HEK293 (cell line): ENCODE results near the gene SARNP.

ENCODE experiments used
- GLIS1 ChIP-seq: fragments of 450-650 bp; formaldehyde crosslinking; IDR thresholded peaks from 2 replicates; pipeline ENCODE4 v1.5.1; 2016; ENCODE audit warnings: missing biosample characterization, missing genetic modification characterization
- MYNN ChIP-seq: fragments of 450-650 bp; formaldehyde crosslinking; IDR thresholded peaks from 2 replicates; pipeline ENCODE4 v1.5.1; 2016; ENCODE audit warnings: missing biosample characterization, missing genetic modification characterization, borderline replicate concordance
- REPIN1 ChIP-seq: fragments of 450-650 bp; formaldehyde crosslinking; IDR thresholded peaks from 2 replicates; pipeline ENCODE4 v1.5.1; 2017; ENCODE audit warnings: missing biosample characterization, missing genetic modification characterization, low read depth
- SALL2 ChIP-seq: fragments of 450-650 bp; formaldehyde crosslinking; IDR thresholded peaks from 2 replicates; pipeline ENCODE4 v1.5.0; 2017; ENCODE audit warnings: missing biosample characterization, mild to moderate bottlenecking, missing genetic modification characterization, borderline replicate concordance
- SCRT2 ChIP-seq: fragments of 450-650 bp; formaldehyde crosslinking; IDR thresholded peaks from 2 replicates; pipeline ENCODE4 v1.5.1; 2016; ENCODE audit warnings: missing biosample characterization, missing genetic modification characterization
- SP7 ChIP-seq: fragments of 450-650 bp; formaldehyde crosslinking; IDR thresholded peaks from 2 replicates; pipeline ENCODE4 v1.5.1; 2016; ENCODE audit warnings: missing biosample characterization, missing genetic modification characterization
- ZBTB48 ChIP-seq: fragments of 450-650 bp; formaldehyde crosslinking; IDR thresholded peaks from 2 replicates; pipeline ENCODE4 v1.5.1; 2016; ENCODE audit warnings: missing biosample characterization, missing genetic modification characterization
- ZFHX2 ChIP-seq: fragments of 450-650 bp; formaldehyde crosslinking; conservative IDR thresholded peaks from 2 replicates; pipeline ENCODE4 v1.5.1; 2016; ENCODE audit warnings: missing biosample characterization, missing genetic modification characterization
- ZNF155 ChIP-seq: fragments of 450-650 bp; formaldehyde crosslinking; IDR thresholded peaks from 2 replicates; pipeline ENCODE4 v1.5.1; 2016; ENCODE audit warnings: missing biosample characterization, missing genetic modification characterization
- ZNF23 ChIP-seq: fragments of 450-650 bp; formaldehyde crosslinking; IDR thresholded peaks from 2 replicates; pipeline ENCODE4 v1.5.1; 2016; ENCODE audit warnings: missing biosample characterization, missing genetic modification characterization, borderline replicate concordance
- ZNF239 ChIP-seq: fragments of 450-650 bp; formaldehyde crosslinking; IDR thresholded peaks from 2 replicates; pipeline ENCODE4 v1.5.1; 2016; ENCODE audit warnings: missing biosample characterization, missing genetic modification characterization
- ZNF24 ChIP-seq: fragments of 450-650 bp; formaldehyde crosslinking; IDR thresholded peaks from 2 replicates; pipeline ENCODE4 v1.5.1; 2016; ENCODE audit warnings: missing biosample characterization, missing genetic modification characterization
- ZNF426 ChIP-seq: fragments of 450-650 bp; formaldehyde crosslinking; IDR thresholded peaks from 2 replicates; pipeline ENCODE4 v1.5.1; 2017; ENCODE audit warnings: missing biosample characterization, missing genetic modification characterization, mild to moderate bottlenecking, inconsistent platforms, moderate library complexity
- ZNF658 ChIP-seq: fragments of 450-650 bp; formaldehyde crosslinking; IDR thresholded peaks from 2 replicates; pipeline ENCODE4; 2016; ENCODE audit warnings: missing biosample characterization, missing genetic modification characterization
- ZNF792 ChIP-seq: fragments of 450-650 bp; formaldehyde crosslinking; IDR thresholded peaks from 2 replicates; pipeline ENCODE4 v1.5.1; 2016; ENCODE audit warnings: missing biosample characterization, missing genetic modification characterization
- TF ChIP-seq, protein P1 (sequence below): fragments of 450-650 bp; formaldehyde crosslinking; IDR thresholded peaks from 2 replicates; pipeline ENCODE4 v1.5.1; 2016; ENCODE audit warnings: missing biosample characterization, missing genetic modification characterization
- TF ChIP-seq, protein P2 (sequence below): fragments of 450-650 bp; formaldehyde crosslinking; IDR thresholded peaks from 2 replicates; pipeline ENCODE4 v1.5.1; 2016; ENCODE audit warnings: missing biosample characterization, missing genetic modification characterization
- TF ChIP-seq, protein P3 (sequence below): fragments of 450-650 bp; formaldehyde crosslinking; IDR thresholded peaks from 2 replicates; pipeline ENCODE4 v1.5.1; 2016; ENCODE audit warnings: missing biosample characterization, missing genetic modification characterization, borderline replicate concordance
- TF ChIP-seq, protein P4 (sequence below): fragments of 450-650 bp; formaldehyde crosslinking; IDR thresholded peaks from 2 replicates; pipeline ENCODE4 v1.5.1; 2016; ENCODE audit warnings: missing biosample characterization, missing genetic modification characterization
- TF ChIP-seq, protein P5 (sequence below): fragments of 450-650 bp; formaldehyde crosslinking; IDR thresholded peaks from 2 replicates; pipeline ENCODE4 v1.5.1; 2017; ENCODE audit warnings: missing biosample characterization, missing genetic modification characterization
- TF ChIP-seq, protein P6 (sequence below): sonication (generic); formaldehyde crosslinking; IDR thresholded peaks from 2 replicates; pipeline ENCODE4 v1.8.1; 2022; ENCODE audit warnings: mild to moderate bottlenecking, moderate library complexity, missing genetic modification reagents

Gene SARNP

DNA sequence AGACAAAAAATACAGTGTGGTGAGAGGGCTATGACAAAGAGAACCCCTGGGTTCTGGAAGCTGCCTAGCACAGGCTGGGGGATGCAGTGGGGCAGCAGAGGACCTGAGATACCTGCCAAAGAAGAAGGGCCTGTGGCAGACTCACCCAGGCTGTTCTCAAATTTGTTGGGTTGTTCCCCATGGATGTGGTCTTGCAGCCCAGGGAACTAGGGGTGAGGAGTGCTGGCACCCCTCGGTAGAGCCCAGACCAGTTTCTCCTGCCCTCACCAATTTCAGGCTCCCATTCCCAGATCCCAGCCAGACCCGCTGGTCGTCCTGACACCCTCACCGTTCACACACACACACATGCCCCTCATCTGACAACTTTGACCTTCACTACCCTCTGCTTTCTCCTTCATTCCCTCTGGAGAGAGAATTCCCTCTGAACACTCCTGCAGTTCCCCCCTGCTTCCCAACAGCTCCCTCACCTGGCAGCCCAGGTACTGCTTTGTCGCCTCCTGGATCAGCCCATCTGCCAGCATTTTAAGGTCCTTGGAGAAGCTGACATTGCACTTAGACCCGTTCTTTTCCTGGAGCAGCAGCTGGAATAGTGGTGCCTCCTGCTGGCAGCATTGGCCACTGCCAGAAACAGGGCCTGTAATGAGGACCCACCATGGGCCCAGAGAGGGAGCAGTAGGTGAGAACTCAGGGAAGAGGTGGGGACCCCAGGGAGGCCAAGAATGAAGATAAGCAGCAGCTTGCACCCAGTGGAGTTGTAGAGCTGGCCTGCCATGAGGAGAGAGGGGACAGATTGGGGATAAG is 80.5 kb downstream of the SARNP start (continued):
- TF ChIP-seq ZNF239: no peak
- TF ChIP-seq SCRT2: no peak
- no peak for TF ChIP-seq ZBTB48 (tag by site-specific recombination)
- no peak for TF ChIP-seq SP7 (tag by site-specific recombination)
- peak; percentile 55; the same call in 1 of the 2 replicates for TF ChIP-seq GLIS1
- no peak for TF ChIP-seq ZNF426 (tag by site-specific recombination)
- TF ChIP-seq, protein P1, sequence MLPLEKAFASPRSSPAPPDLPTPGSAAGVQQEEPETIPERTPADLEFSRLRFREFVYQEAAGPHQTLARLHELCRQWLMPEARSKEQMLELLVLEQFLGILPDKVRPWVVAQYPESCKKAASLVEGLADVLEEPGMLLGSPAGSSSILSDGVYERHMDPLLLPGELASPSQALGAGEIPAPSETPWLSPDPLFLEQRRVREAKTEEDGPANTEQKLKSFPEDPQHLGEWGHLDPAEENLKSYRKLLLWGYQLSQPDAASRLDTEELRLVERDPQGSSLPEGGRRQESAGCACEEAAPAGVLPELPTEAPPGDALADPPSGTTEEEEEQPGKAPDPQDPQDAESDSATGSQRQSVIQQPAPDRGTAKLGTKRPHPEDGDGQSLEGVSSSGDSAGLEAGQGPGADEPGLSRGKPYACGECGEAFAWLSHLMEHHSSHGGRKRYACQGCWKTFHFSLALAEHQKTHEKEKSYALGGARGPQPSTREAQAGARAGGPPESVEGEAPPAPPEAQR (tag by site-specific recombination): no peak
- TF ChIP-seq, protein P2, sequence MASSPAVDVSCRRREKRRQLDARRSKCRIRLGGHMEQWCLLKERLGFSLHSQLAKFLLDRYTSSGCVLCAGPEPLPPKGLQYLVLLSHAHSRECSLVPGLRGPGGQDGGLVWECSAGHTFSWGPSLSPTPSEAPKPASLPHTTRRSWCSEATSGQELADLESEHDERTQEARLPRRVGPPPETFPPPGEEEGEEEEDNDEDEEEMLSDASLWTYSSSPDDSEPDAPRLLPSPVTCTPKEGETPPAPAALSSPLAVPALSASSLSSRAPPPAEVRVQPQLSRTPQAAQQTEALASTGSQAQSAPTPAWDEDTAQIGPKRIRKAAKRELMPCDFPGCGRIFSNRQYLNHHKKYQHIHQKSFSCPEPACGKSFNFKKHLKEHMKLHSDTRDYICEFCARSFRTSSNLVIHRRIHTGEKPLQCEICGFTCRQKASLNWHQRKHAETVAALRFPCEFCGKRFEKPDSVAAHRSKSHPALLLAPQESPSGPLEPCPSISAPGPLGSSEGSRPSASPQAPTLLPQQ (tag by site-specific recombination): peak; percentile 81
- TF ChIP-seq SALL2: no peak
- TF ChIP-seq, protein P3, sequence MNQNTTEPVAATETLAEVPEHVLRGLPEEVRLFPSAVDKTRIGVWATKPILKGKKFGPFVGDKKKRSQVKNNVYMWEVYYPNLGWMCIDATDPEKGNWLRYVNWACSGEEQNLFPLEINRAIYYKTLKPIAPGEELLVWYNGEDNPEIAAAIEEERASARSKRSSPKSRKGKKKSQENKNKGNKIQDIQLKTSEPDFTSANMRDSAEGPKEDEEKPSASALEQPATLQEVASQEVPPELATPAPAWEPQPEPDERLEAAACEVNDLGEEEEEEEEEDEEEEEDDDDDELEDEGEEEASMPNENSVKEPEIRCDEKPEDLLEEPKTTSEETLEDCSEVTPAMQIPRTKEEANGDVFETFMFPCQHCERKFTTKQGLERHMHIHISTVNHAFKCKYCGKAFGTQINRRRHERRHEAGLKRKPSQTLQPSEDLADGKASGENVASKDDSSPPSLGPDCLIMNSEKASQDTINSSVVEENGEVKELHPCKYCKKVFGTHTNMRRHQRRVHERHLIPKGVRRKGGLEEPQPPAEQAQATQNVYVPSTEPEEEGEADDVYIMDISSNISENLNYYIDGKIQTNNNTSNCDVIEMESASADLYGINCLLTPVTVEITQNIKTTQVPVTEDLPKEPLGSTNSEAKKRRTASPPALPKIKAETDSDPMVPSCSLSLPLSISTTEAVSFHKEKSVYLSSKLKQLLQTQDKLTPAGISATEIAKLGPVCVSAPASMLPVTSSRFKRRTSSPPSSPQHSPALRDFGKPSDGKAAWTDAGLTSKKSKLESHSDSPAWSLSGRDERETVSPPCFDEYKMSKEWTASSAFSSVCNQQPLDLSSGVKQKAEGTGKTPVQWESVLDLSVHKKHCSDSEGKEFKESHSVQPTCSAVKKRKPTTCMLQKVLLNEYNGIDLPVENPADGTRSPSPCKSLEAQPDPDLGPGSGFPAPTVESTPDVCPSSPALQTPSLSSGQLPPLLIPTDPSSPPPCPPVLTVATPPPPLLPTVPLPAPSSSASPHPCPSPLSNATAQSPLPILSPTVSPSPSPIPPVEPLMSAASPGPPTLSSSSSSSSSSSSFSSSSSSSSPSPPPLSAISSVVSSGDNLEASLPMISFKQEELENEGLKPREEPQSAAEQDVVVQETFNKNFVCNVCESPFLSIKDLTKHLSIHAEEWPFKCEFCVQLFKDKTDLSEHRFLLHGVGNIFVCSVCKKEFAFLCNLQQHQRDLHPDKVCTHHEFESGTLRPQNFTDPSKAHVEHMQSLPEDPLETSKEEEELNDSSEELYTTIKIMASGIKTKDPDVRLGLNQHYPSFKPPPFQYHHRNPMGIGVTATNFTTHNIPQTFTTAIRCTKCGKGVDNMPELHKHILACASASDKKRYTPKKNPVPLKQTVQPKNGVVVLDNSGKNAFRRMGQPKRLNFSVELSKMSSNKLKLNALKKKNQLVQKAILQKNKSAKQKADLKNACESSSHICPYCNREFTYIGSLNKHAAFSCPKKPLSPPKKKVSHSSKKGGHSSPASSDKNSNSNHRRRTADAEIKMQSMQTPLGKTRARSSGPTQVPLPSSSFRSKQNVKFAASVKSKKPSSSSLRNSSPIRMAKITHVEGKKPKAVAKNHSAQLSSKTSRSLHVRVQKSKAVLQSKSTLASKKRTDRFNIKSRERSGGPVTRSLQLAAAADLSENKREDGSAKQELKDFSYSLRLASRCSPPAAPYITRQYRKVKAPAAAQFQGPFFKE: no peak
- TF ChIP-seq ZNF658 (tag by site-specific recombination): no peak
- TF ChIP-seq ZNF24 (tag by site-specific recombination): peak; percentile 64; the same call in 1 of the 2 replicates
- TF ChIP-seq, protein P4, sequence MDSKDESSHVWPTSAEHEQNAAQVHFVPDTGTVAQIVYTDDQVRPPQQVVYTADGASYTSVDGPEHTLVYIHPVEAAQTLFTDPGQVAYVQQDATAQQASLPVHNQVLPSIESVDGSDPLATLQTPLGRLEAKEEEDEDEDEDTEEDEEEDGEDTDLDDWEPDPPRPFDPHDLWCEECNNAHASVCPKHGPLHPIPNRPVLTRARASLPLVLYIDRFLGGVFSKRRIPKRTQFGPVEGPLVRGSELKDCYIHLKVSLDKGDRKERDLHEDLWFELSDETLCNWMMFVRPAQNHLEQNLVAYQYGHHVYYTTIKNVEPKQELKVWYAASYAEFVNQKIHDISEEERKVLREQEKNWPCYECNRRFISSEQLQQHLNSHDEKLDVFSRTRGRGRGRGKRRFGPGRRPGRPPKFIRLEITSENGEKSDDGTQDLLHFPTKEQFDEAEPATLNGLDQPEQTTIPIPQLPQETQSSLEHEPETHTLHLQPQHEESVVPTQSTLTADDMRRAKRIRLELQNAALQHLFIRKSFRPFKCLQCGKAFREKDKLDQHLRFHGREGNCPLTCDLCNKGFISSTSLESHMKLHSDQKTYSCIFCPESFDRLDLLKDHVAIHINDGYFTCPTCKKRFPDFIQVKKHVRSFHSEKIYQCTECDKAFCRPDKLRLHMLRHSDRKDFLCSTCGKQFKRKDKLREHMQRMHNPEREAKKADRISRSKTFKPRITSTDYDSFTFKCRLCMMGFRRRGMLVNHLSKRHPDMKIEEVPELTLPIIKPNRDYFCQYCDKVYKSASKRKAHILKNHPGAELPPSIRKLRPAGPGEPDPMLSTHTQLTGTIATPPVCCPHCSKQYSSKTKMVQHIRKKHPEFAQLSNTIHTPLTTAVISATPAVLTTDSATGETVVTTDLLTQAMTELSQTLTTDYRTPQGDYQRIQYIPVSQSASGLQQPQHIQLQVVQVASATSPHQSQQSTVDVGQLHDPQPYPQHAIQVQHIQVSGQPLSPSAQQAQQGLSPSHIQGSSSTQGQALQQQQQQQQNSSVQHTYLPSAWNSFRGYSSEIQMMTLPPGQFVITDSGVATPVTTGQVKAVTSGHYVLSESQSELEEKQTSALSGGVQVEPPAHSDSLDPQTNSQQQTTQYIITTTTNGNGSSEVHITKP (tag by site-specific recombination): peak; percentile 97
- no peak for TF ChIP-seq ZFHX2
- no peak for TF ChIP-seq MYNN (tag by site-specific recombination)
- TF ChIP-seq ZNF792 (tag by site-specific recombination): no peak
- peak; percentile 27; the same call in 1 of the 2 replicates for TF ChIP-seq REPIN1
- TF ChIP-seq, protein P5, sequence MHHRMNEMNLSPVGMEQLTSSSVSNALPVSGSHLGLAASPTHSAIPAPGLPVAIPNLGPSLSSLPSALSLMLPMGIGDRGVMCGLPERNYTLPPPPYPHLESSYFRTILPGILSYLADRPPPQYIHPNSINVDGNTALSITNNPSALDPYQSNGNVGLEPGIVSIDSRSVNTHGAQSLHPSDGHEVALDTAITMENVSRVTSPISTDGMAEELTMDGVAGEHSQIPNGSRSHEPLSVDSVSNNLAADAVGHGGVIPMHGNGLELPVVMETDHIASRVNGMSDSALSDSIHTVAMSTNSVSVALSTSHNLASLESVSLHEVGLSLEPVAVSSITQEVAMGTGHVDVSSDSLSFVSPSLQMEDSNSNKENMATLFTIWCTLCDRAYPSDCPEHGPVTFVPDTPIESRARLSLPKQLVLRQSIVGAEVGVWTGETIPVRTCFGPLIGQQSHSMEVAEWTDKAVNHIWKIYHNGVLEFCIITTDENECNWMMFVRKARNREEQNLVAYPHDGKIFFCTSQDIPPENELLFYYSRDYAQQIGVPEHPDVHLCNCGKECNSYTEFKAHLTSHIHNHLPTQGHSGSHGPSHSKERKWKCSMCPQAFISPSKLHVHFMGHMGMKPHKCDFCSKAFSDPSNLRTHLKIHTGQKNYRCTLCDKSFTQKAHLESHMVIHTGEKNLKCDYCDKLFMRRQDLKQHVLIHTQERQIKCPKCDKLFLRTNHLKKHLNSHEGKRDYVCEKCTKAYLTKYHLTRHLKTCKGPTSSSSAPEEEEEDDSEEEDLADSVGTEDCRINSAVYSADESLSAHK (tag by site-specific recombination): no peak
- TF ChIP-seq, protein P6, sequence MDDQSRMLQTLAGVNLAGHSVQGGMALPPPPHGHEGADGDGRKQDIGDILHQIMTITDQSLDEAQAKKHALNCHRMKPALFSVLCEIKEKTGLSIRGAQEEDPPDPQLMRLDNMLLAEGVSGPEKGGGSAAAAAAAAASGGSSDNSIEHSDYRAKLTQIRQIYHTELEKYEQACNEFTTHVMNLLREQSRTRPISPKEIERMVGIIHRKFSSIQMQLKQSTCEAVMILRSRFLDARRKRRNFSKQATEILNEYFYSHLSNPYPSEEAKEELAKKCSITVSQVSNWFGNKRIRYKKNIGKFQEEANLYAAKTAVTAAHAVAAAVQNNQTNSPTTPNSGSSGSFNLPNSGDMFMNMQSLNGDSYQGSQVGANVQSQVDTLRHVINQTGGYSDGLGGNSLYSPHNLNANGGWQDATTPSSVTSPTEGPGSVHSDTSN (CRISPR knock-in tag): no peak
- TF ChIP-seq ZNF155 (tag by site-specific recombination): no peak
- TF ChIP-seq ZNF23 (tag by site-specific recombination): no peak
